ENCODE measurements around the gene ORC5.

- TF ChIP-seq, protein P1, sequence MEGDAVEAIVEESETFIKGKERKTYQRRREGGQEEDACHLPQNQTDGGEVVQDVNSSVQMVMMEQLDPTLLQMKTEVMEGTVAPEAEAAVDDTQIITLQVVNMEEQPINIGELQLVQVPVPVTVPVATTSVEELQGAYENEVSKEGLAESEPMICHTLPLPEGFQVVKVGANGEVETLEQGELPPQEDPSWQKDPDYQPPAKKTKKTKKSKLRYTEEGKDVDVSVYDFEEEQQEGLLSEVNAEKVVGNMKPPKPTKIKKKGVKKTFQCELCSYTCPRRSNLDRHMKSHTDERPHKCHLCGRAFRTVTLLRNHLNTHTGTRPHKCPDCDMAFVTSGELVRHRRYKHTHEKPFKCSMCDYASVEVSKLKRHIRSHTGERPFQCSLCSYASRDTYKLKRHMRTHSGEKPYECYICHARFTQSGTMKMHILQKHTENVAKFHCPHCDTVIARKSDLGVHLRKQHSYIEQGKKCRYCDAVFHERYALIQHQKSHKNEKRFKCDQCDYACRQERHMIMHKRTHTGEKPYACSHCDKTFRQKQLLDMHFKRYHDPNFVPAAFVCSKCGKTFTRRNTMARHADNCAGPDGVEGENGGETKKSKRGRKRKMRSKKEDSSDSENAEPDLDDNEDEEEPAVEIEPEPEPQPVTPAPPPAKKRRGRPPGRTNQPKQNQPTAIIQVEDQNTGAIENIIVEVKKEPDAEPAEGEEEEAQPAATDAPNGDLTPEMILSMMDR (conservative IDR thresholded peaks at IDR 0.05), result no peak
- no peak for TF ChIP-seq ZFX (IDR thresholded peaks at IDR 0.05)
These were observed 15.4 kb downstream of the ORC5 start for GRCh38 chr7:104192434-104192833.
